Measurements from ENCODE around the gene DRD4. TPM values are rescaled to one million over a fixed set of nuclear protein-coding genes. Genes with fewer than 3 reads are reported as not detected.

Gene DRD4
- total and polyA plus RNA-seq, 2 of the 8 experiments (the other 6 are each of a cell fraction or from before 2014, with no cell fraction given): 3.4 to 4.9 TPM

GRCh38 chr11:678297-678696 is 41.2 kb downstream of the DRD4 start:
- H3K4ac ChIP-seq (replicated peaks; ENCODE audit: insufficient read length, low read depth, low read length): no peak overlapping the region
- FAIRE-seq (no peak), DNase-seq (ENCODE audit: low read depth in 1 of 2, low spot score in 2 of 2) (no peak)
- WGBS, 2 experiments (ENCODE audit: extremely low coverage in 1 of 2, insufficient coverage in 1 of 2, insufficient read length in 1 of 2, insufficient replicate concordance in 2 of 2, low coverage in 1 of 2, low lambda C conversion rate in 2 of 2, missing lambda C conversion rate in 1 of 2): 95% methylated on average over 3 of the region's 3 CpGs; no CpG with 5 or more reads in 1 of the 2 experiments
- H2AFZ ChIP-seq (ENCODE audit: low read length): no peak overlapping the region
- no peak overlapping the region for H3K18ac ChIP-seq (ENCODE audit: extremely low read depth, low read length)
- H2BK5ac ChIP-seq (ENCODE audit: low read depth, low read length): no peak overlapping the region
- no peak overlapping the region for H4K5ac ChIP-seq (ENCODE audit: insufficient read length, low read depth, low read length)
- no peak overlapping the region for H2BK12ac ChIP-seq (ENCODE audit: low read depth, low read length)
- POLR2A ChIA-PET (ENCODE audit: partially characterized antibody): interaction anchor here (0.6 kb wide), 1 partner anchor 23 kb away, joined by 3 read pairs; no protein-coding TSS in a partner anchor
- H3K56ac ChIP-seq (replicated peaks; ENCODE audit: insufficient read length, low read depth, low read length): no peak overlapping the region
- no peaks in the 10 kb centered on the region for H3K27me3 ChIP-seq (replicated peaks in 1 of 4; ENCODE audit: control insufficient read depth in 3 of 4, extremely low read depth in 1 of 4, insufficient read depth in 3 of 4, low read length in 3 of 4)
- no peak overlapping the region for H3K9ac ChIP-seq (replicated peaks in 1 of 4; ENCODE audit: extremely low read depth in 1 of 4, low read depth in 3 of 4, low read length in 3 of 4)
- H3K79me1 ChIP-seq (ENCODE audit: low read depth, low read length): no peaks in the 10 kb centered on the region; the same call in 1 of the 2 replicates
- no peak overlapping the region for H2BK20ac ChIP-seq (ENCODE audit: low read length)
- no peaks in the 10 kb centered on the region; a peak in 1 of 7 replicates for H3K4me1 ChIP-seq (replicated peaks in 1 of 4; ENCODE audit: control insufficient read depth in 3 of 4, insufficient read depth in 4 of 4, low read length in 3 of 4)
- peaks cover 6 to 36% (median 21%) of the 10 kb centered on the region in 4 experiments for H3K36me3 ChIP-seq (ENCODE audit: control insufficient read depth in 2 of 4, insufficient read depth in 4 of 4, low read length in 3 of 4)
- H3K4me3 ChIP-seq (ENCODE audit: extremely low read depth in 1 of 4, insufficient read depth in 2 of 4, low read depth in 3 of 4, low read length in 4 of 4): no peak overlapping the region
- no peak overlapping the region for H4K91ac ChIP-seq (replicated peaks; ENCODE audit: insufficient read length, low read length)
- H3K27ac ChIP-seq (ENCODE audit: low read depth, low read length): no peak overlapping the region
- no peaks in the 10 kb centered on the region for H3K79me2 ChIP-seq (ENCODE audit: control insufficient read depth in 1 of 2, insufficient read depth in 2 of 2, low read length in 2 of 2)
- H4K20me1 ChIP-seq (replicated peaks in 1 of 2; ENCODE audit: control insufficient read depth in 1 of 2, insufficient read depth in 2 of 2, low read length in 2 of 2): peaks cover 0 to 4% of the 10 kb centered on the region in 2 experiments
- H3K23me2 ChIP-seq (ENCODE audit: low read depth, low read length): no peaks in the 10 kb centered on the region
- H3K9me3 ChIP-seq (ENCODE audit: insufficient read depth in 2 of 2, low read depth in 1 of 2, low read length in 1 of 2): no peaks in the 10 kb centered on the region
- no peak overlapping the region for H2BK15ac ChIP-seq (ENCODE audit: low read length)
- H2AK5ac ChIP-seq (ENCODE audit: low read depth, low read length): no peak overlapping the region
- H2BK120ac ChIP-seq (replicated peaks; ENCODE audit: low read depth, low read length): no peak overlapping the region
- H3K4me2 ChIP-seq (ENCODE audit: insufficient read depth in 1 of 2, low read depth in 2 of 2, low read length in 2 of 2): no peak overlapping the region
- CTCF ChIA-PET (ENCODE audit: partially characterized antibody): interaction anchor here (1.0 kb wide), 2 partner anchors 23 to 50 kb away, joined by 3 read pairs; no protein-coding TSS in a partner anchor
- no peak overlapping the region for H3K23ac ChIP-seq (ENCODE audit: insufficient read length)
- no peak overlapping the region for H4K8ac ChIP-seq (ENCODE audit: extremely low read depth, insufficient read depth, low read length)
- no peak overlapping the region for H3K14ac ChIP-seq (ENCODE audit: insufficient read length)
- TF ChIP-seq ATF2 (IDR thresholded peaks at IDR 0.05; ENCODE audit: low read length): no peak
- no peak for TF ChIP-seq HDAC6 (IDR thresholded peaks at IDR 0.05; ENCODE audit: low read depth, low read length)
- no peak for TF ChIP-seq RXRA (IDR thresholded peaks at IDR 0.05; ENCODE audit: insufficient read depth, low read depth, low read length)
- no peak for TF ChIP-seq KDM5A (IDR thresholded peaks at IDR 0.05; ENCODE audit: low read length)
- no peak for TF ChIP-seq HDAC2 (IDR thresholded peaks at IDR 0.05; ENCODE audit: borderline replicate concordance in 1 of 2, low read depth in 2 of 2, low read length in 2 of 2)
- TF ChIP-seq TAF1 (IDR thresholded peaks at IDR 0.05; ENCODE audit: low read depth, low read length): no peak
- no peak for TF ChIP-seq GABPA (IDR thresholded peaks at IDR 0.05; ENCODE audit: borderline replicate concordance, insufficient read depth, low read length)
- TF ChIP-seq MAFK (IDR thresholded peaks at IDR 0.05; ENCODE audit: low read depth, low read length): no peak
- no peak for TF ChIP-seq ZNF274 (IDR thresholded peaks at IDR 0.05; ENCODE audit: borderline replicate concordance, extremely low read depth, low read length)
- TF ChIP-seq, protein P1, sequence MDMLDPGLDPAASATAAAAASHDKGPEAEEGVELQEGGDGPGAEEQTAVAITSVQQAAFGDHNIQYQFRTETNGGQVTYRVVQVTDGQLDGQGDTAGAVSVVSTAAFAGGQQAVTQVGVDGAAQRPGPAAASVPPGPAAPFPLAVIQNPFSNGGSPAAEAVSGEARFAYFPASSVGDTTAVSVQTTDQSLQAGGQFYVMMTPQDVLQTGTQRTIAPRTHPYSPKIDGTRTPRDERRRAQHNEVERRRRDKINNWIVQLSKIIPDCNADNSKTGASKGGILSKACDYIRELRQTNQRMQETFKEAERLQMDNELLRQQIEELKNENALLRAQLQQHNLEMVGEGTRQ (IDR thresholded peaks at IDR 0.05; ENCODE audit: low read length): no peak
- TF ChIP-seq NANOG (IDR thresholded peaks at IDR 0.05; ENCODE audit: insufficient read depth, low read depth, low read length, poor library complexity, severe bottlenecking): no peak

Measured in H1 (cell line).